ENCODE measurements around the gene UBE2S. TPM values are rescaled to one million over a fixed set of nuclear protein-coding genes. Genes with fewer than 3 reads are reported as not detected.

The UBE2S gene
- total RNA-seq (2022; extraction: Qiagen RNA extraction; ENCODE audit: low read depth): 361 to 580 TPM (median 509 TPM) in 5 replicates

DNA sequence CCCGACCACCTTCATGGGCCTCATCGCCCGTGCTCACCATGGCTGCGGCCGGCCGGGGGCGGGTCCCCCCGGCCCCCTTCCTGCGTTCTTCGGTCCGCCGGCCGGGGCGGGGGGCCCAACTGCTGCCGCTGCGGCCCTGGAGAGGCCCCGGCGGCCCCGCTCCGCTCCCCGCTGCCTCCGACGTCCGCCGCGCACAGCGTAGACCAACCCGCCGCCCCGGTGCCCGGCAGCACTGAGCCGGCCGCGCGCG, at the start of gene UBE2S:
TSS of gene UBE2S (minus strand) at position 239 of the 250 bp plus-strand sequence. CDS start at position 40, 199 bp downstream.

DNA sequence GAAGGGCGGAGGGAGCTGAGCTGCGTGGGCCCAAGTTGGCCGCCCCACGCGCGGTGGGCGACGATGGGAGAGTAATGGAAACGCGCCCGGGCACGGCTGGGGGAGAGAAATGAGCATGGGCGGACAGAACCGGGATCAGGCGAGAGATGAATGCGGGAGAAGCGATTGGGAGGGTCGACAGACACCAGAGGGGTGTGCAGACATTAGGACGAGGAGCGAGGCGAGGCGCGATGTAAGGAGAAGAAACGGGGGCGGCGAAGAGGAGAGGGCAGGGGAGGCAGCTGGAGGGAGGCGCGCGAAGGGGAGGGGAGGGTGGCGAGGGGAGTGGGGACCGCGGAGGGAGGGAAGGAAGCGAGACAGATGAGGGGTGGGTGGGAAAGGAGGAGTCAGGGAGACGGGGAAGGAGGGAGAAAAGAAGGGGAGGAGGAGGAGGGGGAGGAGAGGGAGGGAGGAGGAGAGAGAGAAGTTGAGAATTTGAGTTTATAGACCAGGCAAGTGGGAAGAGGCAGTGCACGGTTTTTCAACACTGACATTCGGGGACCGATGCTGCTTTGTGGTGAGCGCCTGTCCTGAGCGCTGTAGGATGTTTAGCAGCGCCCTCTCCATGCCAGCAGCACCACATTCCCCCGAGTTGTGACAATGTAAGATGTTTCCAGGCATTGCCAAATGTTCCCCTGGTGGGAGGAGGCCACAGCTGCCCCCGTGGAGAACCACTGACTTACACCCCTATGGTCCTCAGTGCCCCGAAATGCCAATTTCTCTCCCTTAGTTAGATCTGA, 35.6 kb upstream of the UBE2S start, which contains the start of gene SHISA7:
TSS of gene SHISA7 (minus strand) at position 256 of the 779 bp plus-strand sequence. CDS start 437 bp downstream, outside the sequence.

DNA sequence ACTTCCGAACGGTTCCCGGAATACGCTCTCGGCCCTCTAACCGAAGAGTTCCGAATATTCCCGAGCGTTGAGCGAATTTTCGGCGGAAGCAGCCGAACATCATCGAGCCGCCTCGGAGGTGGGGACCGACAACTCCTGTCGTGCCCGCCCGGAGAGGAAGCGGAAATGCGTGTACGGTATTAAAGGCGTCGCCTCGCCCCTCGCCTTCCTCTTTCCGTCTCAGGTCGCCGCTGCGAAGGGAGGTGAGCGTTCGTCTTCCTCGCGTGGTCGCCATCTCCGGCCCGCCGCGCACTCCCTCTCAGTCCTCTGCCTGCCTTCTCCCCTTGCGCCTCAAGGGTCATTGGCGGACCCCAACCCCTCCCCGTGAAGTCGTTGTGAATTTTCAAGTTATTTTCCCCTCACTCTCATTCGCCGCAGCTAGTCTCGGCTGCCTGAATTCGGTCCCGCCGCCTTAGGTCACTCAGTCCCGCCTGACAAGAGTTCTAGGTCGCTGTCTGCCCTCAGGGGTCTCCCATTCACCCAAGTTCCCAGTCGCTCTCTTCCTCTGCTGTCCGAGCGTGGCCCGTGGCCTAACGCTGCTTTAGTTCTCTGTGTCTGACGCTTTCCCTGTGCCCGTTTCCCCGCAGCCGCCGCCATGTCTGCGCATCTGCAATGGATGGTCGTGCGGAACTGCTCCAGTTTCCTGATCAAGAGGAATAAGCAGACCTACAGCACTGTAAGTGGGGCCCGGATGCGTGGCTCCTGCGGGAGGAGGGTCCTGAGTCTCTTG, 21.7 kb downstream of the UBE2S start, which contains the start of gene RPL28:
TSS of gene RPL28 (plus strand) at position 209 of the 769 bp plus-strand sequence. CDS start at position 635, 426 bp downstream.

GRCh38 chr19:55384131-55384919, 23.3 kb downstream of the UBE2S start, which contains the start of gene TMEM238:
Gene TMEM238, minus strand, starts transcription at chr19:55384292. Its CDS starts 33 bp downstream, at chr19:55384259.

GRCh38 chr19:55376241-55376933, 31.2 kb downstream of the UBE2S start, which contains the start of gene TMEM190:
Gene TMEM190, plus strand, starts transcription at chr19:55376826. Its CDS starts 28 bp downstream, at chr19:55376854.

GRCh38 chr19:55370305-55370988, 37.1 kb downstream of the UBE2S start, which contains the start of gene IL11:
Gene IL11, minus strand, starts transcription at chr19:55370463. Its CDS starts 153 bp downstream, at chr19:55370310.

GRCh38 chr19:55362990-55363716, 44.4 kb downstream of the UBE2S start, which contains the start of gene GARIN5B:
Gene GARIN5B, minus strand, starts transcription at chr19:55363260. Its CDS starts 194 bp downstream, at chr19:55363066.

GRCh38 chr19:55354698-55355212, 52.8 kb downstream of the UBE2S start, which contains the start of gene COX6B2:
Gene COX6B2, minus strand, starts transcription at chr19:55354719. Its CDS starts 198 bp downstream, at chr19:55354521.

Other genes with a start within 250 kb of the UBE2S start
- gene DNAAF3, start 241.2 kb downstream of the UBE2S start, total RNA-seq (2022; extraction: Qiagen RNA extraction; ENCODE audit: low read depth): 5.2 to 8.6 TPM (median 7.0 TPM) in 5 replicates
- gene SYT5, start 227.5 kb downstream of the UBE2S start, total RNA-seq (2022; extraction: Qiagen RNA extraction; ENCODE audit: low read depth): 3.3 to 7.7 TPM (median 4.1 TPM) in 5 replicates
- gene PTPRH, start 198.3 kb downstream of the UBE2S start, total RNA-seq (2022; extraction: Qiagen RNA extraction; ENCODE audit: low read depth): 3.7 to 5.2 TPM (median 4.3 TPM) in 5 replicates
- gene TMEM86B, start 179.0 kb downstream of the UBE2S start, total RNA-seq (2022; extraction: Qiagen RNA extraction; ENCODE audit: low read depth): 3.3 to 5.6 TPM (median 5.2 TPM) in 5 replicates
- 90.1 to 134 TPM (median 119 TPM) in 5 replicates for gene PPP6R1, start 148.8 kb downstream of the UBE2S start, total RNA-seq (2022; extraction: Qiagen RNA extraction; ENCODE audit: low read depth)
- 119 to 147 TPM (median 136 TPM) in 5 replicates for gene HSPBP1, start 127.7 kb downstream of the UBE2S start, total RNA-seq (2022; extraction: Qiagen RNA extraction; ENCODE audit: low read depth)
- 2.8 to 5.2 TPM (median 3.7 TPM) in 5 replicates for gene BRSK1, start 123.8 kb downstream of the UBE2S start, total RNA-seq (2022; extraction: Qiagen RNA extraction; ENCODE audit: low read depth)
- 0.13 TPM in 1 of 5 replicates, not detected in the others for gene TMEM150B, start 82.4 kb downstream of the UBE2S start, total RNA-seq (2022; extraction: Qiagen RNA extraction; ENCODE audit: low read depth)
- 5.2 to 10.5 TPM (median 8.2 TPM) in 5 replicates for gene KMT5C, start 67.9 kb downstream of the UBE2S start, total RNA-seq (2022; extraction: Qiagen RNA extraction; ENCODE audit: low read depth)
- gene COX6B2, start 53.1 kb downstream of the UBE2S start, total RNA-seq (2022; extraction: Qiagen RNA extraction; ENCODE audit: low read depth): 0.50 to 4.3 TPM (median 1.4 TPM) in 5 replicates
- 0.06 to 0.19 TPM (median 0.14 TPM) in 4 of 5 replicates, not detected in the other for gene GARIN5B, start 44.5 kb downstream of the UBE2S start, total RNA-seq (2022; extraction: Qiagen RNA extraction; ENCODE audit: low read depth)
- 37.5 to 64.5 TPM (median 50.0 TPM) in 5 replicates for gene IL11, start 37.3 kb downstream of the UBE2S start, total RNA-seq (2022; extraction: Qiagen RNA extraction; ENCODE audit: low read depth)
- 0.85 to 2.5 TPM (median 1.5 TPM) in 5 replicates for gene TMEM190, start 31.0 kb downstream of the UBE2S start, total RNA-seq (2022; extraction: Qiagen RNA extraction; ENCODE audit: low read depth)
- 3.2 to 11.8 TPM (median 11.4 TPM) in 5 replicates for gene TMEM238, start 23.5 kb downstream of the UBE2S start, total RNA-seq (2022; extraction: Qiagen RNA extraction; ENCODE audit: low read depth)
- gene RPL28, start 21.9 kb downstream of the UBE2S start, total RNA-seq (2022; extraction: Qiagen RNA extraction; ENCODE audit: low read depth): 2,587 to 3,378 TPM (median 2,939 TPM) in 5 replicates
- 0.02 TPM in 1 of 5 replicates, not detected in the others for gene SHISA7, start 35.5 kb upstream of the UBE2S start, total RNA-seq (2022; extraction: Qiagen RNA extraction; ENCODE audit: low read depth)
- gene ISOC2, start 53.9 kb upstream of the UBE2S start, total RNA-seq (2022; extraction: Qiagen RNA extraction; ENCODE audit: low read depth): 54.3 to 66.1 TPM (median 59.7 TPM) in 5 replicates
- gene C19orf85, start 57.0 kb upstream of the UBE2S start, total RNA-seq (2022; extraction: Qiagen RNA extraction; ENCODE audit: low read depth): not detected in 5 replicates
- gene ZNF628, start 68.8 kb upstream of the UBE2S start, total RNA-seq (2022; extraction: Qiagen RNA extraction; ENCODE audit: low read depth): 4.1 to 8.9 TPM (median 8.1 TPM) in 5 replicates
- 35.9 to 69.5 TPM (median 57.9 TPM) in 5 replicates for gene NAT14, start 77.4 kb upstream of the UBE2S start, total RNA-seq (2022; extraction: Qiagen RNA extraction; ENCODE audit: low read depth)
- gene SSC5D, start 80.6 kb upstream of the UBE2S start, total RNA-seq (2022; extraction: Qiagen RNA extraction; ENCODE audit: low read depth): 0.54 to 1.2 TPM (median 0.95 TPM) in 5 replicates
- 1.4 to 2.7 TPM (median 2.3 TPM) in 5 replicates for gene SBK2, start 129.3 kb upstream of the UBE2S start, total RNA-seq (2022; extraction: Qiagen RNA extraction; ENCODE audit: low read depth)
- 1.4 to 2.0 TPM (median 1.7 TPM) in 5 replicates for gene SBK3, start 137.8 kb upstream of the UBE2S start, total RNA-seq (2022; extraction: Qiagen RNA extraction; ENCODE audit: low read depth)
- gene ZNF579, start 173.1 kb upstream of the UBE2S start, total RNA-seq (2022; extraction: Qiagen RNA extraction; ENCODE audit: low read depth): 17.5 to 33.5 TPM (median 31.6 TPM) in 5 replicates
- 22.4 to 26.6 TPM (median 25.4 TPM) in 5 replicates for gene FIZ1, start 191.7 kb upstream of the UBE2S start, total RNA-seq (2022; extraction: Qiagen RNA extraction; ENCODE audit: low read depth)
- 12.9 to 20.5 TPM (median 17.4 TPM) in 5 replicates for gene ZNF524, start 192.5 kb upstream of the UBE2S start, total RNA-seq (2022; extraction: Qiagen RNA extraction; ENCODE audit: low read depth)
- gene ZNF865, start 197.9 kb upstream of the UBE2S start, total RNA-seq (2022; extraction: Qiagen RNA extraction; ENCODE audit: low read depth): 7.3 to 16.1 TPM (median 12.2 TPM) in 5 replicates
- gene ZNF784, start 216.8 kb upstream of the UBE2S start, total RNA-seq (2022; extraction: Qiagen RNA extraction; ENCODE audit: low read depth): 4.6 to 6.7 TPM (median 6.5 TPM) in 5 replicates
- 29.8 to 60.8 TPM (median 53.2 TPM) in 5 replicates for gene ZNF580, start 233.2 kb upstream of the UBE2S start, total RNA-seq (2022; extraction: Qiagen RNA extraction; ENCODE audit: low read depth)
- 35.3 to 52.1 TPM (median 49.6 TPM) in 5 replicates for gene ZNF581, start 235.9 kb upstream of the UBE2S start, total RNA-seq (2022; extraction: Qiagen RNA extraction; ENCODE audit: low read depth)
- gene CCDC106, start 240.4 kb upstream of the UBE2S start, total RNA-seq (2022; extraction: Qiagen RNA extraction; ENCODE audit: low read depth): 15.2 to 19.9 TPM (median 19.1 TPM) in 5 replicates
- gene U2AF2, start 247.2 kb upstream of the UBE2S start, total RNA-seq (2022; extraction: Qiagen RNA extraction; ENCODE audit: low read depth): 265 to 295 TPM (median 292 TPM) in 5 replicates

All from A549 treated with RU486 at 1 μM for 4 hours (cell line).